ENCODE measurements around the gene NDUFS7.

Gene NDUFS7

DNA sequence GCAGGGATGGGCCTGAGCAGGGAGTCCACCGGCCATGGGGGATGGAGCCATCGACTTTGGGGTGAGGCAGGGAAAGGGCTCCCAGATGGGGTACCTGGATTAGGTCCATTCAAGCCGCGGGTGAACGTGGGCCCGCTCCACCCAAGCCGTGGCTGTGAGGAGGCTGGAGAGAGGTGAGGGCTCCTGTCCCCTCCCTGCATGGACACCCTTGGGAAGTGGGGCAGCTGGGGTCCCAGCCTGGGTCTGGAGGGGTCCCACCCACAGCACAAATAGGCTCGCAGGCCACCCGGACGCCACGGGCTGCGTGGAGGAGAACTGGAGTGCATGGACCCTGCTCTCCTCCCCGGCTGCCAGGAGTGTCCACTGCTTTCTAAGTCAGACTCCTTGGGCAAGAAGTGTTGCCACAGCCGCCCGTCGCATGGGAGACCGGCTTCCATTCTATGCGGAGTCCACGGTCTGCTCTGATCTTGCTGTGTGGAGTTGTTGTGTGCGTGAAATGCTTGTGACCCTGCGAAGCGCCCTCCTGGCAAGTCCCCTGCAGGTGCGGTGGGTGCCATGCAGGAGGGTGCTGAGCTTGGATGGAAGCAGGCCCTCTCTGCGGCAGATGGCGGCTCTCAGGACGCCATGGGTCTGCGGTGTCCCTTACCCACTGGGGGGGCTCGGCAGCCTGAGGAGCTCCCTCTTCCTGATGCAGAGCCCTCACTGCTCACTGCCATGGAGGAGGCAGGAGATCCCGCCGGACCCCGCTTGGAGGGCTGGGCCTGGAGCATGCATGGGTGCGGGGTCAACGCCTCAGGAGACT lies 25.7 kb downstream of the NDUFS7 start:
- H3K27ac ChIP-seq = peak overlapping the region; percentile 91; the same call in 1 of the 2 replicates
- no peak for TF ChIP-seq CTCF (conservative IDR thresholded peaks at IDR 0.05; ENCODE audit: low read depth, low read length)
- H3K36me3 ChIP-seq (ENCODE audit: insufficient read depth) = no peaks in the 10 kb centered on the region
- peak overlapping the region; percentile 99; the same call in 1 of the 2 replicates for H3K9ac ChIP-seq
- peaks cover 36% of the 10 kb centered on the region for H3K4me1 ChIP-seq (ENCODE audit: low read depth, poor library complexity, severe bottlenecking)
- no peak overlapping the region for H2AFZ ChIP-seq (ENCODE audit: low read depth)
- H3K79me2 ChIP-seq (ENCODE audit: insufficient read depth, low read depth) = peaks cover 66% of the 10 kb centered on the region
- peaks cover 50% of the 10 kb centered on the region for H4K20me1 ChIP-seq (ENCODE audit: insufficient read depth)
- H3K27me3 ChIP-seq (ENCODE audit: insufficient read depth, low read depth) = no peaks in the 10 kb centered on the region
- H3K4me2 ChIP-seq = peak overlapping the region; percentile 76
- H3K4me3 ChIP-seq (IDR thresholded peaks at IDR 0.05; ENCODE audit: insufficient read depth, low read depth, low read length) = peak overlapping the region; percentile 37

- H3K9ac ChIP-seq = no peak overlapping the region
- peaks cover 51% of the 10 kb centered on the region for H4K20me1 ChIP-seq (ENCODE audit: insufficient read depth)
- H3K36me3 ChIP-seq (ENCODE audit: insufficient read depth) = no peaks in the 10 kb centered on the region
- no peak overlapping the region for H3K27ac ChIP-seq
- no peak overlapping the region for H2AFZ ChIP-seq (ENCODE audit: low read depth)
- H3K4me1 ChIP-seq (ENCODE audit: low read depth, poor library complexity, severe bottlenecking) = peaks cover 36% of the 10 kb centered on the region
- no peak overlapping the region for H3K4me3 ChIP-seq (IDR thresholded peaks at IDR 0.05; ENCODE audit: insufficient read depth, low read depth, low read length)
- H3K79me2 ChIP-seq (ENCODE audit: insufficient read depth, low read depth) = peaks cover 75% of the 10 kb centered on the region
- no peaks in the 10 kb centered on the region for H3K27me3 ChIP-seq (ENCODE audit: insufficient read depth, low read depth)
- H3K4me2 ChIP-seq = peak overlapping the region; percentile 76; the same call in 1 of the 2 replicates
- no peak for TF ChIP-seq CTCF (conservative IDR thresholded peaks at IDR 0.05; ENCODE audit: low read depth, low read length)
Observed at GRCh38 chr19:1410136-1410786, 26.6 kb downstream of the NDUFS7 start.

GRCh38 chr19:1410789-1411188 lies 27.1 kb downstream of the NDUFS7 start:
- H2AFZ ChIP-seq (ENCODE audit: low read depth) = no peak overlapping the region
- peaks cover 56% of the 10 kb centered on the region for H4K20me1 ChIP-seq (ENCODE audit: insufficient read depth)
- no peak overlapping the region for H3K27ac ChIP-seq
- peaks cover 36% of the 10 kb centered on the region for H3K4me1 ChIP-seq (ENCODE audit: low read depth, poor library complexity, severe bottlenecking)
- H3K27me3 ChIP-seq (ENCODE audit: insufficient read depth, low read depth) = no peaks in the 10 kb centered on the region
- no peak for TF ChIP-seq CTCF (conservative IDR thresholded peaks at IDR 0.05; ENCODE audit: low read depth, low read length)
- H3K4me2 ChIP-seq = no peak overlapping the region
- H3K36me3 ChIP-seq (ENCODE audit: insufficient read depth) = no peaks in the 10 kb centered on the region
- no peak overlapping the region for H3K4me3 ChIP-seq (IDR thresholded peaks at IDR 0.05; ENCODE audit: insufficient read depth, low read depth, low read length)
- peaks cover 80% of the 10 kb centered on the region for H3K79me2 ChIP-seq (ENCODE audit: insufficient read depth, low read depth)
- H3K9ac ChIP-seq = no peak overlapping the region

DNA sequence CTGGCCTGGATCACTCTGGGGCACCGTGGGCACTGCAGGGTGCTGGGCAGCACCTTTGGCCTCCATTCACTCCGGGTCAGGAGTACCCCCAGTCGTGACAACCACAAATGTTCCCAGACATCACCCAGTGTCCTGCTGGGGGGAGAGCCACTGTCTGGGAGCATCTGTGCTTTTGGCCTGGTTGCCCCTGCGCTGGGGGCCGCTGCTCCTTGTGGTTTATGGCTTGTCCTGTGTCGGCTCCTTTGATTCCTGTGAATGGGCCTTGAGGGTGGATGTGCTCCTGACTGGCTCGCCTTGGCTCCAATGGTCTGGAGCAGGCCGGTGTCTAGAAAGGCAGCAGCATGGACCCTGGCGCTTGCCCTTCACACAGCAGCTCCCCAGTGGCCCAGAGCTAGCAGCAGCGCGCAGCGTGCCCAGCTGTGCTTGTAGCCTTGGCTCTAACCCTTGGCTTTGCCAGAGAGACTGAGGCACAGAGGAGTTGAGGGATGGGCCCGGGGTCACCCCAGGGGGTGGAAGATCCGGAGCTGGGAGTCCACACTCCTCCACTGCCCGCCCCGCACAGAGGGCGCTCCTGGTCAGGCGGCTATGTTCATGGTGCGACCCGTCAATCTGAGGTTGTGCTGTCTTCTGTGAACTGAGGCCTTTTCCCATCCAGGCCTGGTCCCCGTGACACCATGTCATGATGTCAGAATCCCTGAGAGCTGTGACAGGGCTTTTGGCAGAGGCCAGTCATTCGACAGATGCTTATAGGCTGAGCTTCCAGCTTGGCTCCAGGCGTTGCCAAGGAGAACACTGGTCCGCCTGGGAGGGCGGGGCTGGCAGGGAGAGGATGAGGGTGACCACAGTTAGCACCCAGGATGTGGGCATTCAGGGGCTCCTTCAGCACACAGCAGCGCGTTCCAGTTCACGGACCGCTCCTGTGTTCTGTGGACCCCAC lies 27.8 kb downstream of the NDUFS7 start:
- Histone ChIP-seq H4K20me1 (ENCODE audit: insufficient read depth) (peaks cover 56% of the 10 kb centered on the region), H3K36me3 (ENCODE audit: insufficient read depth) (no peaks in the 10 kb centered on the region), H3K27me3 (ENCODE audit: insufficient read depth, low read depth) (no peaks in the 10 kb centered on the region), H3K9ac (no peak overlapping the region), H3K4me3 (IDR thresholded peaks at IDR 0.05; ENCODE audit: insufficient read depth, low read depth, low read length) (no peak overlapping the region), H3K4me1 (ENCODE audit: low read depth, poor library complexity, severe bottlenecking) (peaks cover 30% of the 10 kb centered on the region), H3K4me2 (no peak overlapping the region), H3K79me2 (ENCODE audit: insufficient read depth, low read depth) (peaks cover 87% of the 10 kb centered on the region), H3K27ac (no peak overlapping the region), H2AFZ (ENCODE audit: low read depth) (no peak overlapping the region)
- TF ChIP-seq CTCF (conservative IDR thresholded peaks at IDR 0.05; ENCODE audit: low read depth, low read length) = no peak
